Panc1 (cell line): Measurements from ENCODE around the gene TRAF5. TPM values are rescaled to one million over a fixed set of nuclear protein-coding genes. Genes with fewer than 3 reads are reported as not detected.

ENCODE experiments used
- ATAC-seq: fragments of 200-7000 bp; cut with Tn5 transposase; 2 replicates; pipeline ENCODE4 v1.9.1; 2020; ENCODE audit warnings: mild to moderate bottlenecking, moderate library complexity
- BruUV-seq: library from RNA; stranded (reverse); fragments of 400-500 nt; replicated peaks from 2 replicates; lab custom pipeline; 2021; lab: Mats Ljungman, UMichigan
- CTCF ChIA-PET: fragments of 300-600 bp; sonication (Branson Sonifier 250); formaldehyde crosslinking; loops from one replicate; lab custom pipeline; 2022; ENCODE audit warnings: antibody characterized with exemption; lab: Charles Lee
- POLR2A ChIA-PET: fragments of 300-600 bp; sonication (Branson Sonifier 250); formaldehyde crosslinking; loops from one replicate; lab custom pipeline; 2022; ENCODE audit warnings: antibody characterized with exemption; lab: Charles Lee
- DNase-seq: peaks from one replicate; pipeline ENCODE4 v3.0.0-alpha.2; 2010; ENCODE audit warnings: low read depth, low spot score
- H3K27ac ChIP-seq: 2 replicates; pipeline ENCODE4 v1.5.1; 2011; ENCODE audit warnings: mild to moderate bottlenecking, low read length, inconsistent platforms
- H3K27me3 ChIP-seq: fragments of 200-500 bp; sonication (Bioruptor generic); 2 replicates; pipeline ENCODE4 v1.6.0; 2014; ENCODE audit warnings: low read length, inconsistent platforms; ENCODE audit not compliant: control insufficient read depth, insufficient read depth
- H3K36me3 ChIP-seq: fragments of 200-500 bp; sonication (Bioruptor generic); 2 replicates; pipeline ENCODE4 v1.5.1; 2014; ENCODE audit warnings: inconsistent platforms, mild to moderate bottlenecking, low read length, moderate library complexity; ENCODE audit not compliant: control insufficient read depth, insufficient read depth
- H3K4me1 ChIP-seq: 2 replicates; pipeline ENCODE4 v1.5.1; 2011; ENCODE audit warnings: inconsistent platforms, mild to moderate bottlenecking, low read length, moderate library complexity; ENCODE audit not compliant: control insufficient read depth, insufficient read depth
- H3K4me3 ChIP-seq, 2 experiments: 2 replicates each; pipeline ENCODE4 v1.5.1; 2011 to 2012; ENCODE audit warnings: low read depth in 2 of 2, low read length in 2 of 2, mild to moderate bottlenecking in 2 of 2, inconsistent platforms in 1 of 2, moderate library complexity in 1 of 2
- H3K9me3 ChIP-seq: fragments of 200-500 bp; sonication (Bioruptor generic); 2 replicates; pipeline ENCODE4 v1.5.1; 2014; ENCODE audit warnings: low read depth, mild to moderate bottlenecking, inconsistent platforms, low read length, moderate library complexity; ENCODE audit not compliant: control insufficient read depth, insufficient read depth
- POLR2AphosphoS5 ChIP-seq: IDR thresholded peaks from 2 replicates; pipeline ENCODE4 v1.6.1; 2012; ENCODE audit warnings: mild to moderate bottlenecking, low read depth, low read length, moderate library complexity
- SIN3A ChIP-seq: IDR thresholded peaks from 2 replicates; pipeline ENCODE4 v1.6.1; 2012; ENCODE audit warnings: low read depth, mild to moderate bottlenecking, low read length, moderate library complexity, borderline replicate concordance; ENCODE audit not compliant: insufficient read depth
- TCF7L2 ChIP-seq: IDR thresholded peaks from 2 replicates; pipeline ENCODE4 v1.6.1; 2011; ENCODE audit warnings: mild to moderate bottlenecking, low read depth, low read length, inconsistent platforms
- in situ Hi-C: cut with HindIII; loops from 2 replicates; pipeline ENCODE4 v1.10.0; 2016; ENCODE audit warnings: low sequenced_read_pairs, low pct_unique_long_range_greater_than_20kb
- intact Hi-C: fragments of 100-400 bp; cut with micrococcal nuclease; formaldehyde crosslinking; loops from one replicate; pipeline ENCODE4 v1.10.0; 2022; ENCODE audit not compliant: unreplicated experiment
- total RNA-seq: library from RNA; stranded (reverse); gene quantifications from one replicate; pipeline ENCODE4 v1.2.1, GENCODE V29; 2021; ENCODE audit not compliant: unreplicated experiment
- TF ChIP-seq, protein P1 (sequence below): fragments of 450-650 bp; IDR thresholded peaks from 2 replicates; pipeline ENCODE4 v1.5.1; 2017; ENCODE audit warnings: mild to moderate bottlenecking
- TF ChIP-seq, protein P2 (sequence below), 2 experiments: IDR thresholded peaks; 2 replicates each; pipeline ENCODE4 v1.6.1; 2011 to 2012; ENCODE audit warnings: low read depth in 2 of 2, control low read depth in 1 of 2, low read length in 1 of 2, mild to moderate bottlenecking in 1 of 2, moderate library complexity in 1 of 2; ENCODE audit not compliant: insufficient read depth in 1 of 2

TRAF5 gene
- total RNA-seq, 1 experiment from 2014 or later = 10.5 TPM

- no peaks in the 10 kb centered on the region for H3K4me1 ChIP-seq
- ChIA-PET POLR2A (no interaction called here), CTCF (no interaction called here)
- in situ Hi-C loops = no loop called here
- ATAC-seq = no peak
- peaks cover 37% of the 10 kb centered on the region for H3K36me3 ChIP-seq
- H3K27me3 ChIP-seq = no peaks in the 10 kb centered on the region
- BruUV-seq = no TSS peak
- TF ChIP-seq, protein P1, sequence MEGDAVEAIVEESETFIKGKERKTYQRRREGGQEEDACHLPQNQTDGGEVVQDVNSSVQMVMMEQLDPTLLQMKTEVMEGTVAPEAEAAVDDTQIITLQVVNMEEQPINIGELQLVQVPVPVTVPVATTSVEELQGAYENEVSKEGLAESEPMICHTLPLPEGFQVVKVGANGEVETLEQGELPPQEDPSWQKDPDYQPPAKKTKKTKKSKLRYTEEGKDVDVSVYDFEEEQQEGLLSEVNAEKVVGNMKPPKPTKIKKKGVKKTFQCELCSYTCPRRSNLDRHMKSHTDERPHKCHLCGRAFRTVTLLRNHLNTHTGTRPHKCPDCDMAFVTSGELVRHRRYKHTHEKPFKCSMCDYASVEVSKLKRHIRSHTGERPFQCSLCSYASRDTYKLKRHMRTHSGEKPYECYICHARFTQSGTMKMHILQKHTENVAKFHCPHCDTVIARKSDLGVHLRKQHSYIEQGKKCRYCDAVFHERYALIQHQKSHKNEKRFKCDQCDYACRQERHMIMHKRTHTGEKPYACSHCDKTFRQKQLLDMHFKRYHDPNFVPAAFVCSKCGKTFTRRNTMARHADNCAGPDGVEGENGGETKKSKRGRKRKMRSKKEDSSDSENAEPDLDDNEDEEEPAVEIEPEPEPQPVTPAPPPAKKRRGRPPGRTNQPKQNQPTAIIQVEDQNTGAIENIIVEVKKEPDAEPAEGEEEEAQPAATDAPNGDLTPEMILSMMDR = no peak
- TF ChIP-seq SIN3A = no peak
- TF ChIP-seq, protein P2, sequence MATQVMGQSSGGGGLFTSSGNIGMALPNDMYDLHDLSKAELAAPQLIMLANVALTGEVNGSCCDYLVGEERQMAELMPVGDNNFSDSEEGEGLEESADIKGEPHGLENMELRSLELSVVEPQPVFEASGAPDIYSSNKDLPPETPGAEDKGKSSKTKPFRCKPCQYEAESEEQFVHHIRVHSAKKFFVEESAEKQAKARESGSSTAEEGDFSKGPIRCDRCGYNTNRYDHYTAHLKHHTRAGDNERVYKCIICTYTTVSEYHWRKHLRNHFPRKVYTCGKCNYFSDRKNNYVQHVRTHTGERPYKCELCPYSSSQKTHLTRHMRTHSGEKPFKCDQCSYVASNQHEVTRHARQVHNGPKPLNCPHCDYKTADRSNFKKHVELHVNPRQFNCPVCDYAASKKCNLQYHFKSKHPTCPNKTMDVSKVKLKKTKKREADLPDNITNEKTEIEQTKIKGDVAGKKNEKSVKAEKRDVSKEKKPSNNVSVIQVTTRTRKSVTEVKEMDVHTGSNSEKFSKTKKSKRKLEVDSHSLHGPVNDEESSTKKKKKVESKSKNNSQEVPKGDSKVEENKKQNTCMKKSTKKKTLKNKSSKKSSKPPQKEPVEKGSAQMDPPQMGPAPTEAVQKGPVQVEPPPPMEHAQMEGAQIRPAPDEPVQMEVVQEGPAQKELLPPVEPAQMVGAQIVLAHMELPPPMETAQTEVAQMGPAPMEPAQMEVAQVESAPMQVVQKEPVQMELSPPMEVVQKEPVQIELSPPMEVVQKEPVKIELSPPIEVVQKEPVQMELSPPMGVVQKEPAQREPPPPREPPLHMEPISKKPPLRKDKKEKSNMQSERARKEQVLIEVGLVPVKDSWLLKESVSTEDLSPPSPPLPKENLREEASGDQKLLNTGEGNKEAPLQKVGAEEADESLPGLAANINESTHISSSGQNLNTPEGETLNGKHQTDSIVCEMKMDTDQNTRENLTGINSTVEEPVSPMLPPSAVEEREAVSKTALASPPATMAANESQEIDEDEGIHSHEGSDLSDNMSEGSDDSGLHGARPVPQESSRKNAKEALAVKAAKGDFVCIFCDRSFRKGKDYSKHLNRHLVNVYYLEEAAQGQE (IDR thresholded peaks at IDR 0.05; ENCODE audit: insufficient read depth in 1 of 2, low read depth in 2 of 2, low read length in 1 of 2) = no peak
- no peaks in the 10 kb centered on the region for H3K9me3 ChIP-seq
- H3K27ac ChIP-seq = no peak overlapping the region
- no peak for DNase-seq
- H3K4me3 ChIP-seq = no peak overlapping the region
- intact Hi-C loops = no loop called here
These were observed 39.4 kb upstream of the TRAF5 start for GRCh38 chr1:211287218-211287617.

- Histone ChIP-seq H3K9me3 (no peaks in the 10 kb centered on the region), H3K36me3 (peaks cover 67% of the 10 kb centered on the region), H3K4me3 (no peak overlapping the region), H3K4me1 (no peaks in the 10 kb centered on the region), H3K27me3 (no peaks in the 10 kb centered on the region), H3K27ac (no peak overlapping the region)
- TSS peak; percentile 5 for BruUV-seq
- in situ Hi-C loops = no loop called here
- ChIA-PET POLR2A (no interaction called here), CTCF (no interaction called here)
- TF ChIP-seq SIN3A (no peak), TCF7L2 (no peak), POLR2AphosphoS5 (no peak)
- TF ChIP-seq, protein P1 = no peak
- TF ChIP-seq, protein P2 (IDR thresholded peaks at IDR 0.05; ENCODE audit: insufficient read depth in 1 of 2, low read depth in 2 of 2, low read length in 1 of 2) = no peak
- intact Hi-C loops = no loop called here
- DNase-seq (no peak), ATAC-seq (no peak)
These were observed 34.2 kb upstream of the TRAF5 start for GRCh38 chr1:211292411-211292810.
